ENCODE measurements around the gene SIGLEC11.

DNA sequence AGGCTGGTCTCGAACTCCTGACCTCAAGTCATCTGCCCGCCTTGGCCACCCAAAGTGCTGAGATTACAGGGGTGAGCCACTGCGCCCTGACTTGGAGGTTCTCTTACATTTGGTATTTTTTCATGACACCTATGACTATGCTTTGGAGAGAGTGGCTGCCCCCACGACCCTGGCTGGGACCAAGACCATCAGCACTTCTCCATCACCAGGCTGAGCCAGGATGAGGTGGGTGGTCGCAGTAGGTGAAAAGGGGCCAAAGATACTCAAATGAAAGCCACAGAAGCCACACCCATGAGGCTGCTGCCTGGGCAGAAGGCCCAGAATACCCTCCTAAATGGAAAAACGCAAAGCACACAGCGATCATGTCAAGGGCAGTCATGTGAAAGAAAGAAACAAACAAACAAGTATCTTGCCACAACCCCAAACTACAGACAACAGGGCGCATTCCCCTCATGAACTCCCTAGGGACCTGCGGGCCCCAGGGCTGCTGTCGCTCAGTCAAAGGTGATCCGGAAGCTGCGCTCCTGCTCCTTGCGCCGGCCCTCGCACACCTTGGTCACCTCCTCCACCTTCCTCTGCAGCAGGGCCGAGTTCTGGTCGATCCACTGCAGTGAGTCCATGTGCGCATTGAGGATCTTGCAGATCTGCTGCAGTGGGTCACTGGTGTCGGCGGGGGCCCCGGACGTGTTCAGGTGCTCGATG, 53.1 kb downstream of the SIGLEC11 start:
- TF ChIP-seq POLR2A (IDR thresholded peaks at IDR 0.05) (no peak), CTCF (IDR thresholded peaks at IDR 0.05) (no peak)

Measured in adrenal gland (tissue), 5 donors.